HG03095 (cell line): Measurements from ENCODE around the gene SPPL2B.
"Not testable (repeated sequence)": the region's sequence is repeated elsewhere in the genome, so short reads cannot be mapped to it uniquely, and the experiment has no call there.

ENCODE experiments used
- ATAC-seq: cut with Tn5 transposase; IDR thresholded peaks from one replicate; pipeline ENCODE4 v1.9.1; 2021; ENCODE audit warnings: moderate library complexity; ENCODE audit not compliant: unreplicated experiment

The SPPL2B gene

DNA sequence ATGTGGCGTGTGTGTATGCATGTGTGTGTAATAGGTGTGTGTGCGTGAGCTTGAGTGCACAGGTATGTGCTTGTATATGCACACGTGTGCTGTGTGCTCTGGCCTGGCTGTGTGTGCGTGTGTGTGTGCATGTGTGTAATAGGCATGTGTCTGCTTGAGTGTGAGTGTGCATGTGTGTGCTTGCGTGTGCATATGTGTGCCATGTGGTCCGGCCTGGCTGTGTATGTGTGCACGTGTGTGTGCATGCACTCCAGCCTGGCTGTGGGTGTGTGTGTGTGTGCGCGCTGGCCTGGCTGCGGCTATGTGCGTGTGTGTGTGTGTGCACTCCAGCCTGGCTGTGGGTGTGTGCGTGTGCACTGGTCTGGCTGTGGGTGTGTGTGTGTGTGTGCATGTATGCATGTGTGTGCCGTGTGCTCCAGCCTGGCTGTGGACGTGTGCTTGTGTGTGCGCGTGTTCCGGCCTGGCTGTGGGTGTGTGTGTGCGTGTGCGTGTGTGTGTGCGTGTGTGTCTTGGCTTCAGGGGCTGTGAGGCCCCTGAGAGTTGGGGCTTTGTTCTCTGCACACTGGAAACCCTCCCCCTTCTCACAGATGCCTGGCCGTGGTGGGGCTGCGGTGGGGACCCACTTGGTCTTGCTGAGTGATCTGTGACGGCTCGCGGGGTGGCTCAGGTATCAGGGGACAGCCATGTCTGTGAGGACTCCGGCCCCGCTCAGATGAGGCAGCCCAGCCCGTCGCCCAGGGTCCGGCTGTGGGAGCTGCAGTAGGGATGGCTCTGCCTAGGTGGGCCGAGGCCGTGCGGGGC lies 8.2 kb downstream of the SPPL2B start:
- no peak for ATAC-seq

DNA sequence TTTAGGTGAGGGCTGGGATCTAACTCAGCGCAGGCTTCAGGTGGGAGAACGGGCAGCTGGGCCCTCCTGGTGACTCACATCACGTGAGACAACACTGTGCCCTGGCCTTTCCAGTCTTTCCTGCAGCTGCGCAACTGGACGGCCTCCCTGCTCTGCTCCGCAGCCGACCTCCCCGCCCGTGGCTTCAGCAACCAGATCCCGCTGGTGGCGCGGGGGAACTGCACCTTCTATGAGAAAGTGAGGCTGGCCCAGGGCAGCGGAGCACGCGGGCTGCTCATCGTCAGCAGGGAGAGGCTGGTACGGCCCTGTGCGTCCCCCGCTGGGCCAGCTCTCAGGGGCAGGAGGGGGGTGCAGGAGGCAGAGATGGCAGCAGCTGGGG lies 8.8 kb downstream of the SPPL2B start:
- ATAC-seq, result no peak

DNA sequence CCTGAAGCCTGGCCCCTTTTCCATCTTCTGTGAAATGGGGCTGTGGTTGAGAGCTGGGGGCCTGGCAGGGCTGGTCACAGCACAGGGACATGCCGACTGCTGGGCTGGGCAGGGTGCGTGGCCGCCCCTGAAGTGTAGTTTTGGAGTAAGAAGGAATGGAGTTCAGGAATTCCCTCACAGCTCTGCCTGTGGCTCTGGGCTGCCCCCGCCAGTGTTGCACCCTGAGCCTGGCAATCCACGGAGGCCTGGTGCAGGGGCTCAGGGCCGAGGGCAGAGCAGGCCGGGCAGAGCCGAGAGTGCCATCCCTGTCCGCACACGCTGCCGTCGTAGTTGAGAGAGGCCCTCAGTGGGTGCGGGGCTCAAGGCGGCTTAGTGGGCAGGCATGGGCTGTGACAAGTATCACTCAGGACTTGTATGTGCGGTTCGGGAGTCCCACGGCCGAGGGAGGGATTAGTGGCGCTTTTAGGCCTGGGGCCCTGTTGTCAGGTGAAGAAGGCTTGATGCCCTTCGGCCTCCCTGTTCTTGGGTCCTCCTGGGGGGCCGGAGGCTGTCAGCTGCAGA lies 9.7 kb downstream of the SPPL2B start:
- no peak for ATAC-seq

DNA sequence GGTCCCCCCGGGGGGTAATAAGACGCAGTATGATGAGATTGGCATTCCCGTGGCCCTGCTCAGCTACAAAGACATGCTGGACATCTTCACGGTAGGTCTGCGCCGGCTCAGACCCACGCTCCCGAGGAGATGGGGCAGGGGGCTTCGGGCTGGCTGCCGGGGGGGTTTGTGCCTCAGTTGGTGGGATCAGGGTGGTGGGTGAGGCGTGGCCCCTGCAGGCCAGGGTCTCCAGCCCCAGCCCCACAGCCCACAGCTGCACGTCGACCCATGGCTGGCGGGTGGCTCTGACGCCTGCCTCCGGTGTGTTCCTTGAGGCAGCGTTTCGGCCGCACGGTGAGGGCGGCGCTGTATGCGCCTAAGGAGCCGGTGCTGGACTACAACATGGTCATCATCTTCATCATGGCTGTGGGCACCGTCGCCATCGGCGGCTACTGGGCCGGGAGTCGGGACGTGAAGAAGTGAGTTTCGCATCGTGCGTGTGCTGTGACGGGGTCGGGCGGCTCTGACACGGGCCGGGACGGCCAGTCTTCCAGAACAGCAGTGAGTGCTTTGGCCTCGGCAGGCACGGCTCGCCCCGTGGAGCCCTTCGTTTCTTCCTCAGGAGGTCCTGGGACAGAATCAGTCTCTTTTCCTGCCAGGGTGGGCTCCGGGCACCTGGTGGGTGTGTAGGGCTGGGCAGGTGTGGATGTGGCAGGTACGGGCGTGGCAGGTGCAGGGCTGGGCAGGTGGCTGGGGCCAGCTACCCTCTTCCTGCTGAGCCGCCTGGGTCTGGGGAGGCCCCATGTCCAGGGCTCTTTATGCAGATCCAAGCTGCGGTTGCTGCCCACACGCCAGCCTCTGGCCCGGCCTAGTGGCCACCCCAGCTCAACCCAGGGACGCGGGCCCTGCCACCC lies 10.5 kb downstream of the SPPL2B start:
- ATAC-seq, result no peak

DNA sequence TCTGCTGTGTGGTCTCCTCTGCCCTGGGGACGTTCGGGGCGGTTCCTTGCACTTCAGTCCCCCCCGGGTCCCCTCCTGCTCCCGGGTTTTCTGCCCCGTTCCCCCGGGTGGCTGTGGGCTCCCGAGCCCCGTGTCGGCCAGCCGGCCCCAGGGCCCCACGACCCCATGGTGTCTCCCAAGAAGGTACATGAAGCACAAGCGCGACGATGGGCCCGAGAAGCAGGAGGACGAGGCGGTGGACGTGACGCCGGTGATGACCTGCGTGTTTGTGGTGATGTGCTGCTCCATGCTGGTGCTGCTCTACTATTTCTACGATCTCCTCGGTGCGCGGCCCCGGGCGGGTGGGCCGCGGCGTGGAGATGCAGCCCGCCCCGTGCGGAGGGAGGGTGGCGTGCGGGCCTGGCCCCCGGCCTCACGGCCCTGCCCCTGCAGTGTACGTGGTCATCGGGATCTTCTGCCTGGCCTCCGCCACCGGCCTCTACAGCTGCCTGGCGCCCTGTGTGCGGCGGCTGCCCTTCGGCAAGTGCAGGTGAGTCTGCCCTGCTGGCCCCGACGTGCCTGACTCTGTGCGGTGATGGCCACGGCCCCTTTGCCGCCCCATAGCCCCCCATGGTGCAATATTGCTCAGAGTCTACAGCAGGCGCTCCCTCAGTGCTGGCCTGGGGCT lies 11.3 kb downstream of the SPPL2B start:
- no peak for ATAC-seq

DNA sequence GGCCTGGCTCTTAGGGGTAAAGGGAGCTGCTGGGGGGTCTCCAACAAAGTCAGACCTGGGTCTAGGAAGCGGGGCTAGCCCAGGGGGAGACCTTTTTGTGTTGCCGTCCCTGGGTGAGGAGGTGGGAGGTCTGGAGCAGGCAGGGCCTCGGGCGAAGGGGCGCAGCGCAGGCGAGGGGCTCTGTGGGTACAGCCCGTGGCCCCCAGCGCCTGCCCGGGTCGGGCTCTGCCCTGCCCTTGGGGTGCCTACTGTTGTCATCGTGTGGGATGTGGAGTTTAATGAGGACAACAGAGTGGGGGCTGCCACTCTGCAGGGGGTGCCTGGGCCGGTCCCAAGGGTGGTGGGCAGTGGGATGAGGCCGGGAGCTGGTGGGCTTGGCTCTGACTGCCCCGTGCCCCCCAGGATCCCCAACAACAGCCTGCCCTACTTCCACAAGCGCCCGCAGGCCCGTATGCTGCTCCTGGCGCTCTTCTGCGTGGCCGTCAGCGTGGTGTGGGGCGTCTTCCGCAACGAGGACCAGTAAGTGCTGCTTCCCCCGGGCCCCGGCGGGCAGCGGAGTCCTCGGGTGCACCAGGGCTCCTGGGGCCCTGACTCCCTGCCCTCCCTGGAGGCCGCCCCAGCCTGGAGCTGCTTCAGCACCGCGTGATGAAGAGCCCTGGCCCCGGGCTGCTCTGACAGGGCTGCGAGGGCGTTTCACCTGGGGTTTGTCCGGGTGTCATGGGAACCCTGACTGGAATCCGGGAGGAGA lies 12.2 kb downstream of the SPPL2B start:
- ATAC-seq, result no peak

DNA sequence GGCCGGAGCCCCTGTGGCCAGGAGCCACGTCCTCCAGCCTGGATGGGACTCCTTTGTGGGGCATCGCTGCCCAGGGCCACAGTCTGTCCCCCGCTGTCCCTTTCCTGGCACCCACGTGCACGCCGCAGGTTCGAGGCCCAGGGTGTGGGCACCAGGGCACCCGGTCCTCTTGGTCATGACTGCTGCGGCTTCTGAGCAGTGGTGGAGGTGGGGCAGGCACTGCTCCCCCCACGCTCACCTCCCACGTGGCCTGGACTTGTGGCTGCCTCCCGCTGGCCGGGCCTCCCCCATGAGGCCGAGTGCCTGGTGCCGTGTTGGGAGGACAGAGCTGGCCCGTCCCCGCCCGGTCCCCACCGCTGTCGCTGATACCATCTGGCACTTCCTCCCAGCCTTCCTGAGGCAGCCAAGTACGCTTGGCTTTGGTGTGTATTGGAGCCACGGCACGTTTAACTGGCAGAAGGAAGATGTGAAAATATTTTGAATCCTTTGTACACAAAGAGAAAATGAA lies 12.8 kb downstream of the SPPL2B start:
- ATAC-seq, result no peak

DNA sequence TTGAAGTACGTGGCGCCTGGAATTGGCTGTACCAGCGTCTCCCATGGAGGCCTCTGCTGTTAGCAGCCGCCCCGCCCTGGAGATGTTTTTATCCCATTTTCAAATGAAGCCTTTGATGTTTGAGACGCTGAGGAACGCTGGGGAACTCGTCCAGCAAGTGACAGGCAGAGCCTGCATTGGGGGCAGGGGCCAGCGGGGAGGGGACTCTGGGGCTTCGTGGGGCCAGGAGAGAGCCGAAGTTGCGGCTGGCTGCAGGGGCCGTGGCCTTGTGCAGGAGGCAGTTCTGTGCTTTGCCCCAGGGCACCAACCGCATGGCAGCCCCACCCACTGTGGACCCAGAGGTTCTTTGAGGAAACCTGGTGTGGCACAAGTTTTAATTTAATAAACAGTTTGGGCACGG lies 13.5 kb downstream of the SPPL2B start:
- ATAC-seq, result no peak

DNA sequence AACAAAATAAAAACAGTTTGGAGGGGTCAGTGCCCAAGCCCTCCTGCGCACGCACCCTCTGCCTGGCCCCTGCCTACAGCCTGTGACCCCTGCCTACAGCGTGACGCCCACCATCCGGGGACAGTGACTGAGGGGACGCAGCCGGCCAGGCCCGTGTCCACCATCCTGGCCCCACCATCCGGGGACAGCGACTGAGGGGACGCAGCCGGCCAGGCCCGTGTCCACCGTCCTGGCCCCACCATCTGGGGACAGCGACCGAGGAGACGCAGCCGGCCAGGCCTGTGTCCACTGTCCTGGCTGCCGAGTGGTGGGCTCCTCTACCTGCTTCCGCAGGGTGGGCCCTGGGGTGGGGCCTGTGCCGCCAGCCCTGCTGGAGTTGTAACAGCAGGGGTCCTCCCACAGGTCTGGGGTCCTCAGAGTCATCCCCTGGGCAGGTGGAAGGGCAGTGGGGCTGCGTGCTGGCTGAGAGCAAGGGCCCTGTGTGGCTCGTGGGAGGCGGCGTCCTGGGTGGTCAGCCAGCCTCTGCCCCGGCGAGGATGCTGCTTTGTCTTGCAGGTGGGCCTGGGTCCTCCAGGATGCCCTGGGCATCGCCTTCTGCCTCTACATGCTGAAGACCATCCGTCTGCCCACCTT lies 14.3 kb downstream of the SPPL2B start:
- no peak for ATAC-seq

DNA sequence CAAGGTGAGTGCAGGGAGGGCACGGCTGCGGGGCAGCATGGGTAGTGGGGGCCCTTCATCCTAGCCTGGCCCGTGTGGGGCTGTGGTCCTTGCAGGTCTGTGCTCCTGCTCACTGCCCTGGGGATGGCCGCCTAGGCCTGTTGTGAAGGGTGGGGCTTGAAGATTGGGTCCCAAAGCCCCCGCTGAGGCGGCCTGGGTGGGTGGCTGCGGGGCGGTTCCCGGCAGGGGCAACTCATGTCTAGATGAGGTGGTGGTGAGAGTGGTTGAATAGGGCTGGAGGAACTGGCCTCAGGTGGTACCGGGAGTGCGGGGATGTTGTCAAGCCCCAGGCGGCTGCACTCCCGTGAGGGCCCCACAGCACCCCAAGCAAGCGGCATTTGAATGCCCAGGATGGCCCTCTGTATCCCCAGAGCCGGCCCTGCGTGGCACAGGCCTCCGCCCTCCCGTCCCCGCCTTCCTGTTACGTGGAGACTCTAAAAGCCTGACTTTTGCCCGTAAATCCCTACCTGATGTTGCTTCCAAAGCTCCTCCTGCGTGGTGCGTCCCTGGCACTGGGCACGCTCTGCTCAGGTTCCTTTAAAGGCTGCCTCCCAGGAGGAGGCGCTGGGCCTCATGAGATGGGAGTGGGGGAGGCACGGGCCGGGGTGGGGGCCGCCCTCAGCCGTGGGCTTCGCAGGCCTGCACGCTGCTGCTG lies 15.0 kb downstream of the SPPL2B start:
- no peak for ATAC-seq

DNA sequence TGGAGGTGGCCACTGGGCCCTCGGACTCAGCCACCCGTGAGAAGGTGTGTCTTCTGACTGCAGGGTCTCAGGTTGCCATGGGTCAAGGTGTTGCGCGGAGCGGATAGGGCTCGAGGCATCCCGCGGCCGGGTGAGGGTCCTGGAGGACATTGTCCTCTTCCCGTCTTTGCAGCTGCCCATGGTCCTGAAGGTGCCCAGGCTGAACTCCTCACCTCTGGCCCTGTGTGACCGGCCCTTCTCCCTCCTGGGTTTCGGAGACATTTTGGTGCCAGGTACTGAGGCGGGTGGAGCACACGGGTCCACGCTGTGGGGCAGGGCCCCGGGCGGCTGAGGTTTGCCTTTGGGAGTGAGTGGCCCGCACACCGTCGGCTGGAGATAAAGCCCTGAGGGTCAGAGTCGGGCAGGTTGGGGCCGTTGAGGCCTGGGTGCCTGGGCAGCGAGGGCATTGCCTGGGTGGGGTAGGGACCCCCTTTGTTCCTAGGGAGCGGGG lies 15.9 kb downstream of the SPPL2B start:
- no peak for ATAC-seq

DNA sequence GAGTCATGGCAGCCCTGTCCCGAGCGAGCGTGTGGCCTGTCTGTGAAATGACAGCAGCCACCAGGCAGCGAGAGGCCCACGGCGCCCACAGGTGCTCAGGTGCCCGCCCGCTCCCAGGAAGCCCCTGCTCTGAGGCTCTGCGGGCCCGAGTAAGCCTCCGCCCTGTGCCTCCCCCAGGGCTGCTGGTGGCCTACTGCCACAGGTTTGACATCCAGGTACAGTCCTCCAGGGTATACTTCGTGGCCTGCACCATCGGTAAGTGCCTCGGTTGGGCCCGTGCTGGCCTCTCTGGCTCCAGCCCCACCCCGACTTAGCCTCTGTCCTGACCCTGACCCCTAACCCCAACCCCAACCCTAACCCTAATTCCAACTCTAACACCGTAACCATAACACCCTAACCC lies 16.6 kb downstream of the SPPL2B start:
- ATAC-seq, result no peak

DNA sequence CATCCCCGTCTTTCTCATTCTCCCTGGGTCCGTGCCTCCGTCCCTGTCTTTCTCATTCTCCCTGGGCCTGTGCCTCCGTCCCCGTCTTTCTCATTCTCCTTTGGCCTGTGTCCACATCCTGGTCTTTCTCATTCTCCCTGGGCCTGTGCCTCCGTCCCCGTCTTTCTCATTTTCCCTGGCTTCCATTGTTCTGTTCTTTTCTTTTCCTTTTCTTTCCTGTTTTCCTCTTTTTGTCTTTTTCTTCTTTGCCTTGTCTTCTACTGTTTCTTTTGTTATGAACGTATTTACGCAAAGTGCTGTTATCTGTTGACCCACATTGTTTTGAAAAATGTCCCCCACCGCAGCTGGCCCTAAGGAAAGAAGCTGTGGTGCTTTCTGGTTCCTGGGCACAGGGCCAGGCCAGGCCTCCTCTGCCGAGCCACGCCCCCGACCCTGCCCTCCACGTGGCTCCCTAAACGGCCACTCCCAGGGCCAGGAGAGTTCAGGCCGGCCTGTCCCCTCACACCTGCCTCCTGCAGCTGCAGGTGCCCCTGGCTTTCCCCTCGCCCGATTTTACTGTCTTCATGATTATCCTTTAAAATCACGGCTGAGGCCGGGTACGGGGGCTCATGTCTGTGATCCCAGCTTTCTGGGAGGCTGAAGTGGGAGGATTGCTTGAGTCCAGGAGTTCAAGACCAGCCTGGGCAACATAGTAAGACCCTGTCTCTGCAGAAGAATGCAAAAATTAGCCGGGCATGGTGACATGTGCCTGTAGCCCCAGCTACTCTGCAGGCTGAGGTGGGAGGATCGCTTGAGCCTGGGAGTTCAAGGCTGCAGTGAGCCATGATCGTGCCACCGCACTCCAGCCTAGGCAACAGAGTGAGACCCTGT lies 17.5 kb downstream of the SPPL2B start:
- ATAC-seq, result no peak

DNA sequence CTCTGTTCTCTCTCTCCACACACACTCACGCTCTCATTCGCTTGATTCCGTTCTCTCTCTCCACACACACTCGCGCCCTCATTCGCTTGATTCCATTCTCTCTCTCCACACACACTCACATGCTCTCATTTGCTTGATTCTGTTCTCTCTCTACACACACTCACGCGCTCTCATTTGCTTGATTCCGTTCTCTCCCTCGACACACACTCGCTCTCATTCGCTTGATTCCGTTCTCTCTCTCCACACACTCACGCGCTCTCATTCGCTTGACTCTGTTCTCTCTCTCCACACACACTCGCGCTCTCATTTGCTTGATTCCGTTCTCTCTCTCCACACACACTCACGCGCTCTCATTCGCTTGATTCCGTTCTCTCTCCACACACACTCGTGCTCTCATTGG lies 21.3 kb downstream of the SPPL2B start:
- not testable (repeated sequence) for ATAC-seq

DNA sequence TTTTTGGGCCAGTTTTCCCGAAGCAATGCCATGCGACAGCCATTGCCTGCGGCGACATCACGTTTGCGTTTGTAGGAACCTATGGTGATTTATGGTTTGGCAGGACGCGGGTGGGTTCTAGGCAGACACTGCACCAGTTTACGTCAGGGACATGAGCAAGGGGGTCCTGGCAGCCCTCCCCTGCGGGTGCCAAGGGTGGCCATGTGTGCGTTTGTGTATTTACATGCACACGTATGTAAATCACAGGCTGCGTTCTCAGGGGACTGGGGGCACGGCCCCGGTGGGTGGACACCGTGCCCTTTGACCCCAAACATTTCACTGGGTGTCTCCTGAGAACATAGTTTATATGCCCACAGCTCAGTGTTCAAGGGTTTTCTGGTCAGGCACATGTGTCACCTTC lies 22.2 kb downstream of the SPPL2B start:
- no peak for ATAC-seq

DNA sequence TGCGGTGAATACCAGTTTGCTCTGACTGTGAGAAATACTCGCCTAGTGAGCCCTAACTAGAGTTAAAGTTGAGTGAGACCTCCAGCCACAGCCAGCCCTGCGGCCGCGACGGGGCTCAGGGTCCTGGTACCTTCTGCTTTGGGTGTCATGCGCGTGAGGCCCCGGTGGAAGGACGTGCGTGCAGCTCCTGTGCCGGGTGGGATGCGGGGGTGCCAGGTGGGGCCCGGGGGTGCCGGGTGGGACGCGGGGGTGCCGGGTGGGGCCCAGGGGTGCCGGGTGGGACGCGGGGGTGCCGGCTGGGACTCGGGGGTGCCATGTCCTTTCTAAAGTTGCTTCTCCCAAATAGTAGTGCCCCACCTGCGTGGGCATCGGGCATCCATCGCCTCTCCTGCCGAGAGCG lies 23.1 kb downstream of the SPPL2B start:
- ATAC-seq, result no peak

DNA sequence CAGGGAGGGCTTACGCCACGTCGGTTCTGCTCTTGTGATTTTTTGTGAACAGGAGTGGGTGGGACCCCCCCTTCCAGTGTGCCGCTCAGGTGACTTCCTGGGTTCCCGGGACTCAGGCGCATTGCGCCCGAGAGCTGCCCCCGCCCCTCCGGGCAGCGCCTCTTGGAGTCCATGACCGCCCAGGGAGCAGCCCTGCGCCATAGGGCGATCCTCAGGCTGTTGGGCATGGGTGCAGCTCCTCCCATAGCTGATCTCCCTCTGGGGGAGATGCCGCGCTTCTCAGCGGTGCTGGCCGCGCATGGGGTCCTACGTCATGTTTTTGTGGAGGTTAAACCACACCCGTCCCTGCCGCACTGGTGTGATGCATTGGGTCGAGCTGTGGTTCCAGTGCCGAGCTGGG lies 23.6 kb downstream of the SPPL2B start:
- no peak for ATAC-seq

DNA sequence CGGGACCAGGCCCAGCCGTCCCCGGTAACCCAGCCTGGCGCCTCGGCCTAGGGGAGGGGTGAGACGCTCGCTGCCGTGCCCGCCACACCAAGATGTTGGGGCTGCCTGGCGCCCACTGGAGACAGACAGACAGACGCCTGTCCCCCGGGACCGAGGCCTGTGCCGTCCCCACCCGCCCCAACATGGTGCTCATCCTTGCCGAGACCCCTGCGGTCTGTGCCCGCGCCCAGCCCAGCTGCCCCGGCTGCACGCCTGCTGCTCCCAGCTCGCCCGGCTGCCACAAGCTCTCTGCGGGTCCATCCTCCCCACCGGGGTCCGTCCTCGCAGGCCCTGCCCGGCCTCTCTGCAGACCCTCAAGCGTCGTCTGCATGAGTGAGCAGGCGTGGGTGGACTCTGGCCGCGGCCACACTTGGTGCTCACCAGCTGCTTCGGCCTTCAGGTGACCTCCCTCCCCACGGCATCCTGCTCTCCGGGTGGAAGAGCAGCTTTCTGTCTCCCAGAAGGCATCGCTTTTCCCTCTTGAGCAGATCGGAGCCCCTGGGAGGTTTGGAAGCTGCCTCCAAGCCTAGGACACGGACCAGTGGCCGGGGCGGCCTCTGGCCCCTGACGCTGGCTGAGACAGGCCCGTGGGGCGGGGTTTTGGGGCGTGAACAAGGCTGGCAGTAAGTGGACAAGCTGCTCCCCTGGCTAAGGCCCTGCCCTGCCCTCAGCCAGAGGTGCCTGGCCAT lies 24.8 kb downstream of the SPPL2B start:
- no peak for ATAC-seq
